ENCODE measurements around the gene HOXA11.

Gene HOXA11

DNA sequence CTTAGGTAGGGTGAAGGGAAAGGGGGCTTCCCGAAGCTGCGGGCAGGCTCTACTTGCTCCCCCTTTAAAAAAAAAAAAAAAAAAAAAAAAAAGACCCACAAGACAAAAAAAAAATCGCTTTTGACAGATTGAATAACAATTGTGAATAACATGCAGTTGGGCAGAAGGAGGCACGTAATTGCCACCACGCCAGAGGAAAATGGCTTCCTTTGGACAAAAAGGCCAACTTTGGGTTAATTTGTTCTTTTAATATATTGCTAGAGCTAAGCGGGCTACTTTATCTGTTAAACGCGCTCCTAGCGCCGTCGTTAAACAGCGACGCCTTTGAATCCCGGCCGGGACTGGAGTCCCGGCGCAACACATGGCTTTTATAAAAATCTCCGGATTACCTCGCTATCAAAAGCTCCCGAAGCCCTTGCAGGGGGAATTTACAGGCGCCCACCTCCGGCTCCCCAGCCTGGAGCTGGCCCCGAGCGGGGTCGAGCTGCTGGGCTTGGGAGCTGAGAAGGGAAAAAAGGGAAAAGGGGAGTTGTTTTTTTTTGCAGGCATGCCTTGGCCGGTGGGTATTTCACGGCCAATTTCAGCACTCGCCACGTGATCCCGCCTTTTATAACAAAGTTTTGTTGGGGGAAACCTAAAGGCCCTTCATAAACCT is 1.2 kb downstream of the HOXA11 start:
- H3K4me1 ChIP-seq (ENCODE audit: control insufficient read depth, insufficient read depth, low read length, unreplicated experiment), result peaks cover 3% of the 10 kb centered on the region
- peak overlapping the region; percentile 84 for H2AFZ ChIP-seq (ENCODE audit: low read length, unreplicated experiment)
- no peak overlapping the region for H3K27ac ChIP-seq (ENCODE audit: low read depth, low read length)
- H3K4me3 ChIP-seq (ENCODE audit: low read depth, low read length), result peak overlapping the region; percentile 78
- peaks cover 90% of the 10 kb centered on the region for H3K27me3 ChIP-seq (ENCODE audit: insufficient read depth, low read length)
- no peaks in the 10 kb centered on the region for H3K79me2 ChIP-seq (ENCODE audit: control insufficient read depth, insufficient read depth, low read length, unreplicated experiment)
- no peaks in the 10 kb centered on the region for H3K36me3 ChIP-seq (ENCODE audit: insufficient read depth, low read length)

GRCh38 chr7:27182861-27183681 is 2.0 kb downstream of the HOXA11 start:
- Histone ChIP-seq H3K36me3 (ENCODE audit: insufficient read depth, low read length) (no peaks in the 10 kb centered on the region), H3K4me3 (ENCODE audit: low read depth, low read length) (peak overlapping the region; percentile 78), H3K27me3 (ENCODE audit: insufficient read depth, low read length) (peaks cover 90% of the 10 kb centered on the region), H3K79me2 (ENCODE audit: control insufficient read depth, insufficient read depth, low read length, unreplicated experiment) (no peaks in the 10 kb centered on the region), H2AFZ (ENCODE audit: low read length, unreplicated experiment) (no peak overlapping the region), H3K27ac (ENCODE audit: low read depth, low read length) (no peak overlapping the region), H3K4me1 (ENCODE audit: control insufficient read depth, insufficient read depth, low read length, unreplicated experiment) (peaks cover 3% of the 10 kb centered on the region)

- no peak overlapping the region for H3K4me3 ChIP-seq (ENCODE audit: low read depth, low read length)
- no peak overlapping the region for H3K27ac ChIP-seq (ENCODE audit: low read depth, low read length)
- H3K4me1 ChIP-seq (ENCODE audit: control insufficient read depth, insufficient read depth, low read length, unreplicated experiment), result peaks cover 3% of the 10 kb centered on the region
- peaks cover 88% of the 10 kb centered on the region for H3K27me3 ChIP-seq (ENCODE audit: insufficient read depth, low read length)
- no peaks in the 10 kb centered on the region for H3K79me2 ChIP-seq (ENCODE audit: control insufficient read depth, insufficient read depth, low read length, unreplicated experiment)
- no peaks in the 10 kb centered on the region for H3K36me3 ChIP-seq (ENCODE audit: insufficient read depth, low read length)
- no peak overlapping the region for H2AFZ ChIP-seq (ENCODE audit: low read length, unreplicated experiment)
Measured at GRCh38 chr7:27182285-27182841, 2.7 kb downstream of the HOXA11 start.

DNA sequence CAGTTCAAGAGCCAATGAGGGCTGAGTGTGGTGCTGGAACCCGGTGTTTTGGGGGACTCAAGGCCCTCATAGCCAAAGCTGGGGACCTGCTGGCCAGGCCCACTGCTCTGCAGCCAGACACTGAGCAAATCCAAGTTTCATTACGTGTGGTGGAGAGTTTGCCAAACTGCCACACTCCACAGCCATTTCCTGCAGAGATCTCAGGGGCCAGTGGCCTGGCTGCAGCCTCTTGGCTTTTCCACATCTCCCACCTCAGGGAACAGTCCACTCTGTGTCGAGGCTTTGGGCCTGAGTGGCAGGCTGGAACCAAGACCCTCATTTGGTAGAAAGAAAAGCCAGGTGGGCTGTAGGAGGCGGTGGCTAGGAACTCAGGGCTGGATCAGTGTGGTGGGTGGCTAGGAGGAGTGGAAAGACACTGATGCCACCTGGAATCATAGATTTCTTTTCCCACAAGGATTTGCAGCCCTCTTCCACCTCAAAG is 3.2 kb downstream of the HOXA11 start:
- H3K27me3 ChIP-seq (ENCODE audit: insufficient read depth, low read length), result peaks cover 85% of the 10 kb centered on the region

GRCh38 chr7:27180431-27181420 is 4.3 kb downstream of the HOXA11 start:
- Histone ChIP-seq H3K79me2 (ENCODE audit: control insufficient read depth, insufficient read depth, low read length, unreplicated experiment) (no peaks in the 10 kb centered on the region), H3K4me1 (ENCODE audit: control insufficient read depth, insufficient read depth, low read length, unreplicated experiment) (peaks cover 3% of the 10 kb centered on the region), H3K4me3 (ENCODE audit: low read depth, low read length) (no peak overlapping the region), H3K36me3 (ENCODE audit: insufficient read depth, low read length) (no peaks in the 10 kb centered on the region), H2AFZ (ENCODE audit: low read length, unreplicated experiment) (no peak overlapping the region), H3K27me3 (ENCODE audit: insufficient read depth, low read length) (peaks cover 85% of the 10 kb centered on the region), H3K27ac (ENCODE audit: low read depth, low read length) (no peak overlapping the region)

More for the DNA sequence above, 3.2 kb downstream of the HOXA11 start:
- H3K4me1 ChIP-seq (ENCODE audit: control insufficient read depth, insufficient read depth, low read length, unreplicated experiment), result peaks cover 3% of the 10 kb centered on the region
- H3K27ac ChIP-seq (ENCODE audit: low read depth, low read length), result no peak overlapping the region
- no peak overlapping the region for H3K4me3 ChIP-seq (ENCODE audit: low read depth, low read length)
- no peak overlapping the region for H2AFZ ChIP-seq (ENCODE audit: low read length, unreplicated experiment)
- no peaks in the 10 kb centered on the region for H3K36me3 ChIP-seq (ENCODE audit: insufficient read depth, low read length)
- no peaks in the 10 kb centered on the region for H3K79me2 ChIP-seq (ENCODE audit: control insufficient read depth, insufficient read depth, low read length, unreplicated experiment)

GRCh38 chr7:27179503-27180430 is 5.3 kb downstream of the HOXA11 start:
- no peak overlapping the region for H3K27ac ChIP-seq (ENCODE audit: low read depth, low read length)
- H3K4me3 ChIP-seq (ENCODE audit: low read depth, low read length), result peak overlapping the region; percentile 54
- H3K4me1 ChIP-seq (ENCODE audit: control insufficient read depth, insufficient read depth, low read length, unreplicated experiment), result peaks cover 3% of the 10 kb centered on the region
- no peaks in the 10 kb centered on the region for H3K79me2 ChIP-seq (ENCODE audit: control insufficient read depth, insufficient read depth, low read length, unreplicated experiment)
- H2AFZ ChIP-seq (ENCODE audit: low read length, unreplicated experiment), result no peak overlapping the region
- H3K36me3 ChIP-seq (ENCODE audit: insufficient read depth, low read length), result no peaks in the 10 kb centered on the region
- H3K27me3 ChIP-seq (ENCODE audit: insufficient read depth, low read length), result peaks cover 85% of the 10 kb centered on the region

GRCh38 chr7:27179030-27179429 is 6.0 kb downstream of the HOXA11 start:
- Histone ChIP-seq H2AFZ (ENCODE audit: low read length, unreplicated experiment) (no peak overlapping the region), H3K27me3 (ENCODE audit: insufficient read depth, low read length) (peaks cover 86% of the 10 kb centered on the region), H3K36me3 (ENCODE audit: insufficient read depth, low read length) (no peaks in the 10 kb centered on the region), H3K4me1 (ENCODE audit: control insufficient read depth, insufficient read depth, low read length, unreplicated experiment) (peaks cover 3% of the 10 kb centered on the region), H3K27ac (ENCODE audit: low read depth, low read length) (no peak overlapping the region), H3K79me2 (ENCODE audit: control insufficient read depth, insufficient read depth, low read length, unreplicated experiment) (no peaks in the 10 kb centered on the region), H3K4me3 (ENCODE audit: low read depth, low read length) (peak overlapping the region; percentile 54; the same call in 1 of the 2 replicates)

DNA sequence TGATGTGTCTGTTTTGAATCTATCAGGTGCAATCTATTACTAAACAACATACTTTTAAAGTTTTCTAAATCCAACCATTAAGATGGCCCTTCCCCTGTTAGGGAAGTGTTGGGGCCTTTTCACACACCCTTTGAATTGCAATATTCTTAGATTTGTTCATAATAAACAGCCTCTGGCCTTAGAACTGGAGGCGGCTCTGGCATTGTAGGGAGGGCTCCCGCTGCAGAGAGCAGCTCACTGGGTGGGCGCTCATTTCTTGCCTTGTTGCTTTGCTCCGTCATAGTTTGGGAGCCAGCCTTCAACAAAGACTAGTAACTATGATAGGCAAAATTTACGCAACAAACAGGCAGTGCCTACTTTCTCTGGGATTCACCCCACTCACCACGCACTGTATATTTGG is 6.7 kb downstream of the HOXA11 start:
- no peak overlapping the region for H3K4me3 ChIP-seq (ENCODE audit: low read depth, low read length)
- H3K27ac ChIP-seq (ENCODE audit: low read depth, low read length), result no peak overlapping the region
- no peak overlapping the region for H2AFZ ChIP-seq (ENCODE audit: low read length, unreplicated experiment)
- no peaks in the 10 kb centered on the region for H3K79me2 ChIP-seq (ENCODE audit: control insufficient read depth, insufficient read depth, low read length, unreplicated experiment)
- no peaks in the 10 kb centered on the region for H3K36me3 ChIP-seq (ENCODE audit: insufficient read depth, low read length)
- peaks cover 86% of the 10 kb centered on the region for H3K27me3 ChIP-seq (ENCODE audit: insufficient read depth, low read length)
- H3K4me1 ChIP-seq (ENCODE audit: control insufficient read depth, insufficient read depth, low read length, unreplicated experiment), result peaks cover 3% of the 10 kb centered on the region

GRCh38 chr7:27177795-27178320 is 7.2 kb downstream of the HOXA11 start:
- Histone ChIP-seq H3K27me3 (ENCODE audit: insufficient read depth, low read length) (peaks cover 86% of the 10 kb centered on the region), H3K27ac (ENCODE audit: low read depth, low read length) (no peak overlapping the region), H3K79me2 (ENCODE audit: control insufficient read depth, insufficient read depth, low read length, unreplicated experiment) (no peaks in the 10 kb centered on the region), H3K4me1 (ENCODE audit: control insufficient read depth, insufficient read depth, low read length, unreplicated experiment) (peaks cover 3% of the 10 kb centered on the region), H2AFZ (ENCODE audit: low read length, unreplicated experiment) (no peak overlapping the region), H3K36me3 (ENCODE audit: insufficient read depth, low read length) (no peaks in the 10 kb centered on the region), H3K4me3 (ENCODE audit: low read depth, low read length) (no peak overlapping the region)
